Hepatocyte (in vitro differentiated cells): ENCODE results near the gene CHD2. TPM values are rescaled to one million over a fixed set of nuclear protein-coding genes. Genes with fewer than 3 reads are reported as not detected.

Experiments used
- DNase-seq: peaks from one replicate; pipeline ENCODE4 v3.0.0-alpha.2; 2016; ENCODE audit warnings: low spot score
- H2AFZ ChIP-seq: fragments of 200-600 bp; sonication (generic); 2 replicates; pipeline ENCODE4 v1.6.0; 2016; ENCODE audit warnings: antibody characterized with exemption, mild to moderate bottlenecking
- H3K27ac ChIP-seq: fragments of 200-600 bp; sonication (generic); 2 replicates; pipeline ENCODE4 v1.5.1; 2016; ENCODE audit warnings: mild to moderate bottlenecking
- H3K27me3 ChIP-seq: fragments of 200-600 bp; sonication (generic); 2 replicates; pipeline ENCODE4 v1.6.1; 2016
- H3K36me3 ChIP-seq: fragments of 200-600 bp; sonication (generic); replicated peaks from 2 replicates; pipeline ENCODE4 v1.5.1; 2016; ENCODE audit warnings: low read depth; ENCODE audit not compliant: insufficient read depth
- H3K4me1 ChIP-seq: fragments of 200-600 bp; sonication (generic); 2 replicates; pipeline ENCODE4 v1.5.1; 2016; ENCODE audit warnings: mild to moderate bottlenecking, moderate library complexity; ENCODE audit not compliant: insufficient read depth
- H3K4me2 ChIP-seq: fragments of 200-600 bp; sonication (generic); 2 replicates; pipeline ENCODE4 v1.6.0; 2016
- H3K4me3 ChIP-seq: fragments of 200-600 bp; sonication (generic); 2 replicates; pipeline ENCODE4 v1.5.1; 2016; ENCODE audit warnings: mild to moderate bottlenecking
- H3K79me2 ChIP-seq: fragments of 200-600 bp; sonication (generic); 2 replicates; pipeline ENCODE4 v1.6.0; 2017; ENCODE audit warnings: mild to moderate bottlenecking
- H3K9me2 ChIP-seq: fragments of 200-600 bp; sonication (generic); replicated peaks from 2 replicates; pipeline ENCODE4 v1.6.0; 2017; ENCODE audit warnings: mild to moderate bottlenecking; ENCODE audit not compliant: insufficient read depth
- H3K9me3 ChIP-seq: fragments of 200-600 bp; sonication (generic); 2 replicates; pipeline ENCODE4 v1.5.1; 2016; ENCODE audit warnings: low read depth, mild to moderate bottlenecking
- H4K20me1 ChIP-seq: fragments of 200-600 bp; sonication (generic); 2 replicates; pipeline ENCODE4 v1.6.0; 2016; ENCODE audit warnings: mild to moderate bottlenecking; ENCODE audit not compliant: insufficient read depth, poor library complexity, severe bottlenecking
- EZH2 ChIP-seq: fragments of 200-600 bp; sonication (generic); IDR thresholded peaks from 2 replicates; pipeline ENCODE4 v1.6.1; 2016; ENCODE audit warnings: antibody characterized with exemption, mild to moderate bottlenecking, borderline replicate concordance
- EZH2phosphoT487 ChIP-seq: fragments of 200-600 bp; sonication (generic); IDR thresholded peaks from one replicate; pipeline ENCODE4 v1.6.1; 2018; ENCODE audit warnings: antibody characterized with exemption, mild to moderate bottlenecking, low read depth, moderate library complexity; ENCODE audit not compliant: unreplicated experiment, severe bottlenecking
- WGBS: methylation state at CpG from one replicate; pipeline ENCODE4 v1.1.6; 2016; ENCODE audit warnings: low lambda C conversion rate; ENCODE audit errors: missing lambda C conversion rate; 5-methylcytosine and 5-hydroxymethylcytosine counted together
- polyA plus RNA-seq: library from polyadenylated mRNA; unstranded; fragments of >200 nt; fragmentation: Nextera tagmentation; extraction: Ambion mirVana; gene quantifications from 2 replicates; pipeline ENCODE4 v1.2.1, GENCODE V29; 2016
- total RNA-seq: library from RNA; depleted of rRNA; stranded (reverse); fragments of >200 nt; gene quantifications from 2 replicates; pipeline ENCODE4 v1.2.3, GENCODE V29; 2014
- TF ChIP-seq, protein P1 (sequence below): fragments of 200-600 bp; sonication (generic); IDR thresholded peaks from 2 replicates; pipeline ENCODE4 v1.5.1; 2016; ENCODE audit warnings: antibody characterized with exemption, mild to moderate bottlenecking; ENCODE audit not compliant: poor library complexity

Gene CHD2
- total and polyA plus RNA-seq, 2 experiments from 2014 or later = 49.3 to 133 TPM

DNA sequence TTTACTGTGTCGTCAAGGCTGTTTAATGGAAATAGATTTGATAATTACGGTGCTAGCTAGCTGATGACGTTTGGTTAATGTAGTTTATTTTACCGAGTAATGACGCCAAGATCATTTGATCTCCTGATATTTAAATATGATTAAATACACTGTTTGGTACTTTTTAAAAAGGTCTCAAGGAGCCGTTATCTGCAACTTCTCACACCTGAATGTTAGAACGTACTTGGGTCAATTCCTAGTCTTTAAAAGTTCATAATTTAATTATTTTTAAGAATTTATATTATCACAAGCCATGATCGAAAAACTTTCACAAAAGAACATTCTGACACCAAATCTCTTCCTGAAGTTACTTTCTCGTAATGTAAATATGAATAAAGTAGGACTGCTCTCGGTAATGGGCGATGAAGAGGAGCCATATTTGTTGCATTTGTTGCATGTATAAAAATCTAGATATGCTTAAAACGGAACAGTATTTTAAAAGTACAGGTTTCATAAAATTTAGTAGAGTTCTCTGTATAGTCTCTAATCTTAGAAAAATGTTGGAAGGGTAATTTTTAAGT lies 16.2 kb upstream of the CHD2 start:
- H3K9me2 ChIP-seq = no peaks in the 10 kb centered on the region
- no peaks in the 10 kb centered on the region for H3K27me3 ChIP-seq
- peaks cover 30% of the 10 kb centered on the region for H3K4me1 ChIP-seq
- WGBS = under 1% methylated on average over 12 of the region's 12 CpGs
- no peak overlapping the region for H2AFZ ChIP-seq
- H3K36me3 ChIP-seq = no peaks in the 10 kb centered on the region
- peak overlapping the region; percentile 73 for H3K4me2 ChIP-seq
- DNase-seq = no peak
- H3K9me3 ChIP-seq = no peaks in the 10 kb centered on the region
- peak overlapping the region; percentile 57 for H3K4me3 ChIP-seq
- H3K79me2 ChIP-seq = peaks cover 63% of the 10 kb centered on the region
- no peak for TF ChIP-seq EZH2
- TF ChIP-seq EZH2phosphoT487 = no peak
- TF ChIP-seq, protein P1, sequence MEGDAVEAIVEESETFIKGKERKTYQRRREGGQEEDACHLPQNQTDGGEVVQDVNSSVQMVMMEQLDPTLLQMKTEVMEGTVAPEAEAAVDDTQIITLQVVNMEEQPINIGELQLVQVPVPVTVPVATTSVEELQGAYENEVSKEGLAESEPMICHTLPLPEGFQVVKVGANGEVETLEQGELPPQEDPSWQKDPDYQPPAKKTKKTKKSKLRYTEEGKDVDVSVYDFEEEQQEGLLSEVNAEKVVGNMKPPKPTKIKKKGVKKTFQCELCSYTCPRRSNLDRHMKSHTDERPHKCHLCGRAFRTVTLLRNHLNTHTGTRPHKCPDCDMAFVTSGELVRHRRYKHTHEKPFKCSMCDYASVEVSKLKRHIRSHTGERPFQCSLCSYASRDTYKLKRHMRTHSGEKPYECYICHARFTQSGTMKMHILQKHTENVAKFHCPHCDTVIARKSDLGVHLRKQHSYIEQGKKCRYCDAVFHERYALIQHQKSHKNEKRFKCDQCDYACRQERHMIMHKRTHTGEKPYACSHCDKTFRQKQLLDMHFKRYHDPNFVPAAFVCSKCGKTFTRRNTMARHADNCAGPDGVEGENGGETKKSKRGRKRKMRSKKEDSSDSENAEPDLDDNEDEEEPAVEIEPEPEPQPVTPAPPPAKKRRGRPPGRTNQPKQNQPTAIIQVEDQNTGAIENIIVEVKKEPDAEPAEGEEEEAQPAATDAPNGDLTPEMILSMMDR = no peak
- peaks cover 45% of the 10 kb centered on the region for H4K20me1 ChIP-seq
- H3K27ac ChIP-seq = peak overlapping the region; percentile 99

DNA sequence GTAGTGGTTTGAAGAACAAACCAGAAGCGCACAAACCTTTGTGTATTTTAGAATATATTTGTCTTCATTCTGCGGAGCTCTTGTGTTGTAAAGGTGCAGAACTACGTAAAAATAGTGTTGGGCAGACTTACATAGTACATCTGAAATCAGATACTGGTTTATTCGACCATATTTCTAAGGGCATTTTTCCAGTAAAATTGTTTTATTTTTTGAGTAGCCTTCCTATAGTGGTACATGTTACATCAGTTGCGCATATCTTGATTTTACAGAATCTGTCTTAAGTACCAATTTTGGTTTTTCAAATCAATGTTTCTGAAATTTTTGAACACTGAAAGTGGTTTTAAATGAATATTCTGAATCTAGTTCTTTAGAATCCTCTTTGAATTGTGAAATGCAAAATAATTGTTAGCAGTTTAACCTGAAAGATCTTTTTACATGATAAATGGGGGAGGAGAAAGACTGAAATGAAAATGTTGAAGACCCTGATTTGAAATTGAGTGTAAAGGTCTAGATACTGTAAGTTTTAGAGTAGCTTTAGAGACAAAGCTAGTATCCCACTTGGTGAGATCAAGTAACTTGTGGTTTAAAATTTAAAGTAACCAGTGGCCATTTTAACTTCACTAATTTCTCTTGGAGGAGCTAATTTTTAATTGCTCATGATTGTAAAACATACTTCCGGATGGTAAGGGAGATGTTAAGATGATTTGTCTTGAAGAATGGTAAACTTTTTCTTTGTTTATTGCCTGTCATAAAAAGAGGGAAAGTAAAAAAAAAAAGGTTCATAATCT lies 15.5 kb upstream of the CHD2 start:
- H3K4me1 ChIP-seq = peaks cover 30% of the 10 kb centered on the region
- H3K27me3 ChIP-seq = no peaks in the 10 kb centered on the region
- WGBS = 2% methylated on average over 6 of the region's 6 CpGs
- H2AFZ ChIP-seq = no peak overlapping the region
- peak overlapping the region; percentile 57 for H3K4me3 ChIP-seq
- TF ChIP-seq EZH2phosphoT487 (no peak), EZH2 (no peak)
- TF ChIP-seq, protein P1 = no peak
- H3K9me3 ChIP-seq = no peaks in the 10 kb centered on the region
- H3K36me3 ChIP-seq = no peaks in the 10 kb centered on the region
- peak overlapping the region; percentile 73 for H3K4me2 ChIP-seq
- no peak for DNase-seq
- peaks cover 52% of the 10 kb centered on the region for H4K20me1 ChIP-seq
- H3K79me2 ChIP-seq = peaks cover 70% of the 10 kb centered on the region
- H3K27ac ChIP-seq = peak overlapping the region; percentile 99
- H3K9me2 ChIP-seq = no peaks in the 10 kb centered on the region

DNA sequence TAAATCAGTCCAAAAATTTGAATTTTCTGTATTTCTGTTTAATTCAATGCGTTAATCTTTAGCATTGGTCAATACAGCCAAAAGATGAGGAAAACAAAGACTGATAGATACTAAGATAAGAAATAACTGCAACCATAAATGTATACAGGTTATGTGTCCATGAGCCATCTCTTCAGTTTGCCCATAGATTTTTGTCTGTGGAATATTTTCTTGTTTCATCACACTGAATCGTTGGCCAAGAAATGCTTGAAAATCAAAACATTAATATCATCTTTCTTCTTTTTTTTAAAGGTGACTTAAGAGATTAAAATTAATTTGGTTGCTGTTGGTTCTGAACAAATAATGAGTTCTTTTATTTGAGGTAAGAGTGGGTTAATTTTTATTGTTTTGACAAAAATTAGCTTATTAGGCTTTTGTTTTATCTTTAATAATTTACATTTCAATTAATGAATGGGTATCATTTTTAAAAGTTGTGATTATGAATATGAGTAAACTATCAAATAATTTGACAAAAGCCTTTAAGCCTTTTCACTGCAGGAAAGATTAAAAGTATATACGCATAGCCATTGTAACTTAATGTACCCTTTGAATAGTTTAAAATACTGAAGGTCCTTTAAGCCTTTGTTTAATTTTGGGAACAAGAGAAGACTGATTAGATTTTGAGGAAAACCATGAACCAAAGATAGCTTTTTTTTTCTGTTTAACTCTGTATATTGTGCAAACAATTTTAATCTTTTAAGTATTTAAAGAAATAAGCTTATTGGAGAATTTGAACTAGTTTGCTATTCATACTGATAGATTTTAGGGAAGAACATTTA lies 14.7 kb upstream of the CHD2 start:
- H3K4me3 ChIP-seq = peak overlapping the region; percentile 57
- peak overlapping the region; percentile 73 for H3K4me2 ChIP-seq
- H3K79me2 ChIP-seq = peaks cover 76% of the 10 kb centered on the region
- H3K9me3 ChIP-seq = no peaks in the 10 kb centered on the region
- no peaks in the 10 kb centered on the region for H3K36me3 ChIP-seq
- H3K27ac ChIP-seq = peak overlapping the region; percentile 99
- no peak for DNase-seq
- peaks cover 56% of the 10 kb centered on the region for H4K20me1 ChIP-seq
- TF ChIP-seq EZH2 (no peak), EZH2phosphoT487 (no peak)
- TF ChIP-seq, protein P1 = no peak
- H3K27me3 ChIP-seq = no peaks in the 10 kb centered on the region
- H2AFZ ChIP-seq = no peak overlapping the region
- WGBS = 14% methylated on average over 3 of the region's 3 CpGs
- H3K9me2 ChIP-seq = no peaks in the 10 kb centered on the region
- H3K4me1 ChIP-seq = peaks cover 30% of the 10 kb centered on the region
